DOHH2 (cell line): ENCODE measurements around the gene PSAT1.

Experiments used
- CTCF ChIP-seq: fragments of 200-600 bp; sonication (generic); IDR thresholded peaks from one replicate; pipeline ENCODE4 v1.5.1; 2014; ENCODE audit warnings: antibody characterized with exemption, mild to moderate bottlenecking, low read depth, low read length; ENCODE audit not compliant: poor library complexity, severe bottlenecking
- EZH2phosphoT487 ChIP-seq: fragments of 200-600 bp; sonication (generic); IDR thresholded peaks from 2 replicates; pipeline ENCODE4 v1.6.1; 2017; ENCODE audit warnings: borderline replicate concordance, mild to moderate bottlenecking, antibody characterized with exemption, low read length, moderate library complexity, mixed read lengths

- TF ChIP-seq EZH2phosphoT487 (no peak), CTCF (no peak)
These were observed 23.2 kb downstream of the PSAT1 start for GRCh38 chr9:78320030-78320693.
